CD4-positive, alpha-beta T cell treated with Interleukin-1 beta for 1 hour (primary cell): ENCODE results near the gene TTC23.

Experiments
- DNase-seq, 2 donors: peaks; one replicate each; pipeline ENCODE4 v3.0.0-alpha.2; 2020 to 2022

The TTC23 gene

DNA sequence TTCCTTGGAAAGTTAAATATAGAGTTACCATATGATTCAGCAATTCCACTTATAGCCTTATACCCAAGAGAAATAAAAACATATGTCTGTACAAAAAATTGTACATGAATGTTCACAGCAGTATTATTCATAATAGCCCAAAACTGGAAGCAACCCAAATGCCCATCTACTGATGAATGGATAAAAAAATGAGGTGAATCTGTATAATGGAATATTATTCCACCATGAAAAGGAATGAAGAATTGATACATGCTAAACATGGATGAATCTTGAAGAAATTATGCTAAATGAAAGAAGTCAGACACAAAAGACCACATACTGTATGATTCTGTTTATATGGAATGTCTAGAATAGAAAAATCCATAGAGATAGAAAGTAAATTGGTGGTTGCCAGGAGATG is 61.4 kb downstream of the TTC23 start:
- DNase-seq: no peak

DNA sequence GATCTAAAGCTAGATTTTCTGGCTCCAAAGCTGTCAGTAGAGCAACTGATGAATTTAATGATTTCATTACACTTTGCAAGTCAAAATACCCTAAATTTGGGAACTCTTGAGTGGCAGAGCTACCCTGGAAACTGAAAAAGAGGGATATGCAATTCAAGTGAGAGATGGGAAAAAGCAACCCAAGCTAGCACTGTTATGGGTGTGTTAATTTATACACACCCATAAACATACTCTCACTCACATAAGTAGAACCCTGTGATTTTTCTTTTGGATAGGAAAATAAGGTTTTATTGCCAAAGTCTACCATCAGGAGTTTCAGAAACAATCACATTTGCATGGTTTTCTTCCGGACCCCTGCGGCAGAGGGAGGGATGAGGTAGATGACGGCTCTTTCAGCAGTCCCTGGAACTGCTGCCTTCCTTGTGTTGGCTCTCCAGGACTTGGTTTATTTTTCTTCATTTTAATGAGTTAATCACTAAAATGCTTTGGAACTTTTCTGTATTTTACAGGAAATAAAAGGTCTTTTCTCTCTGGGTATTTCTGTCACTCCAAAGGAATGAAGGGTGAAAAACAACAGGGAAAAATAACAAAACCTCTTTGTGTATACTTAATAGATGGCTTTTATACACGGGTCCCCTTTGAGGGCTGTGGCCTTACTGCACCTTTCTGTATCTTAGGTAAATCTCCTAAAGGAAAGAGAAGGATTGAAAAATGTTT is 63.8 kb downstream of the TTC23 start:
- no peak for DNase-seq

DNA sequence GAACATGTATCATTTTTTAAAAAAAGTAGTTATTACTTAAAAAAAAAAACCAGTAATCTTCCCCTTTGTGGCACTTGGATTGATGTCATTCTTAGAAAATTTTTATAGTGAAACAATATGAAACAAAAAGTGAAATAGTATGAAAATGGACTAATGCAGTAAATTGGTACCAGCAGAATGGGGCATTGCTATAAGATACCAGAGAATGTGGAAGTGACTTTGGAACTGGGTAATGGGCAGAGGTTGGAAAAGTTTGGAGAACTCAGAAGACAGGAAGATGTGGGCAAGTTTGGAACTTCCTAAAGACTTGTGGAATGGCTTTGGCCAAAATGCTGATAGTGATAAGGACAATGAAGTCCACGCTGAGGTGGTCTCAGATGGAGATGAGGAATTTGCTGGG is 66.6 kb downstream of the TTC23 start:
- no peak for DNase-seq

DNA sequence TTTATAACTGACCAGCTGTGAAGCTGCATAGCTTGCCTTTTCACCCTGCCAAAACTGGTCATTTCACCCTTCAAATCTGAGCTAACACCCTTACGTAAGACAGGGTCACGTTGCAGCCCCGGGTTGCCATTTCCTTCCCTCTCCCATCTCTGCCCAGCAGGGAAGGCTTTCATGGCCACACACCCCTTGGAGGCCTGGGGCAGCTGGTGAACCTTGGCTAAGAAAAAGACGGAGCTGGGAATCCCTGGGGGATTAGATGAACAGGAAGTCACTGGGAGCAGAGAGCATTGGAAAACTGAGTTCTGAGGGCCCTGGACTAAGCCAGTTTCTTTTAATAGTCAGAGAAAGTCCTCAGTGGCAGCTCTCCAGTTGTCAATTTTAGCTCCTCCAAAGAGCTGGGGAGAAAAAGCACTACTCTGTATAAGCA is 67.8 kb downstream of the TTC23 start:
- DNase-seq: no peak

DNA sequence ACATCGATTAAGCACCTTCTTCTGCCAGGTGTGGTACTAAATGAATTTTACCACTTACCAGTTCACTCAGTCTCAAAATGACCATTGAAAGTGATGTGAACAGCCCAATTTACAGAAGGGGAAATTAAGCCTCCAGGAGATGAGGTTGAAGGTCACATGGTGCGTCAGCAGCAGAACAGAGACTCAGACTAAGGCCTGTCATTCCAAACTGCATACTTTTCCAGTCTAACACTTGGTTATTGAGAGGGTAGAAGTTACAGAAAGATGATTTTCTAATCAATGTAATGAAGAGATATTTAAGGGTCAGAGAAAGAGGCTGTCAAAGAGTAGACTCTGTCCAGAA is 68.4 kb downstream of the TTC23 start:
- DNase-seq: no peak

DNA sequence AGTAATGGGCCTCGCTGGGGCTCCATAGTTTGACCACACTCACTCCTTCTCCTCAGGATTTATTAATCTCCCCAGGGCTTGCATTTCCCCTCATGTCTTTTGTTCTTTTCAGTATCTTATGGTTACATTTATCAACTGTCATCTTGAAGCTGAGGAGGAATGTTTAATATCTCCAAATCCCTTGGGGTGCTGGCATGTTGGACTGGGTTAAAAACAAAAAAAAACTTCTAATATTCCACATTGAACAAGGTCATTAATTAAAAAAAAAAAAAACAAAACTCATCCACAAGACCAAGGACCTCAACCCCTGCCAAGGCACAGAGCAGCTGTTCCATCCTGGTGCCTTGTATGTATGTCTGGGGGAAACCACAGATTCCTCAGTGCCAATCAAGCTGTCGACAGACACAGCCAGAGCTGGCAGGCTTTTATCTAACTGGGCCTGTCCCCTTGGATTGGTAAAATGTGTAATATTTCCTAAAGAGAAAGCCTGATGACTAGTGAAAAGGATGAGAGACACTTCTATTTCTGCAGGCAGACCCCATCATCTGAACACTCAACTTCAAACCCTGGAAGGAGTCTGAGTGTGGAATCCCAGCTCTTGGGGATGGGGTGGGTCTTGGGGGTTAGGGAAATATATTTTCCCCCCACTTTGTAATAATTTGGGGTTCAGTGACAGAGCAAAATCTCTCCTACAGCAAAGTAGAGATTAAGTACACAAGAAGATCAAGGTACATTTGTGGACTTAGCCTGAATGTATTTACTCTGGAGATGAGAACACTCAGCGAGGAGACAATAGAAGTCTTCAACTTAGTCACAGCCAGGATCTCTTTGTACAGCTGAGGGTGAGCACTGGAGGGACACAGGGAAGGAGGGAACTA is 69.1 kb downstream of the TTC23 start:
- DNase-seq: no peak

DNA sequence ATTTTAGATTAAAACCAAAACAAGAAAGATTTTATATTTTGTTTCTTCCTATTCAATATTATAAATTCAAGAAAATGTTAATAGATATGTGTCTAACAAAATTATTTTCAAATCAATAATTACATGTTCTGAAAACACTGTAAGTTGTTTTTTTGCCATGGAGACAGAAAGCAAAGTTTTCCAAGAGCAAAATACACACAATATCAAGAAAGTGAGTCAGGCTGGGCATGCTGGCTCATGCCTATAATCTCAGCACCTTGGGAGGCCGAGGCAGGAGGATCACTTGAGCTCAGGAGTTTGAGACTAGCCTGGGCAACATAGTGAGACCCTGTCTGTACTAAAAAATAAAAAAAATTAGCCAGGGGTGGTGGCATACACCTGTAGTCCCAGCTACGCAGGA is 71.7 kb downstream of the TTC23 start:
- DNase-seq: no peak

DNA sequence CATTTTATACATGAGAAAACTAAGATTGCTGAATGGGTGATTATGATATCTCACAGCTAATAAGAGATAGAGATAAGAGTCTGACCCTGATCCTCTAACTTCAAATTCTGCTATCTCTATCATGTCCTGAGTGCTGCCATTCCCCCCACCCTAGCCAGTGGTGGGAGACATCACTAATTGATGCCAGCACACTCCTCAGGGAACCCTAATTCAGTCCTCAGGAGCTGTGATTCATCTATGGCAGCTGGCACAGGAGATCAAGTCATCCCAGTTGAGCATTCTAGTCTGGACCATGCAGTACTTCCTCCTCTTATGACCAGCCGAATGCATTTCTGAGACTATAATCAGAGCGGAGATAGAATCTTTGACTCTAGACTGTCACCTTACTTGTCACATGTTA is 72.6 kb downstream of the TTC23 start:
- no peak for DNase-seq

DNA sequence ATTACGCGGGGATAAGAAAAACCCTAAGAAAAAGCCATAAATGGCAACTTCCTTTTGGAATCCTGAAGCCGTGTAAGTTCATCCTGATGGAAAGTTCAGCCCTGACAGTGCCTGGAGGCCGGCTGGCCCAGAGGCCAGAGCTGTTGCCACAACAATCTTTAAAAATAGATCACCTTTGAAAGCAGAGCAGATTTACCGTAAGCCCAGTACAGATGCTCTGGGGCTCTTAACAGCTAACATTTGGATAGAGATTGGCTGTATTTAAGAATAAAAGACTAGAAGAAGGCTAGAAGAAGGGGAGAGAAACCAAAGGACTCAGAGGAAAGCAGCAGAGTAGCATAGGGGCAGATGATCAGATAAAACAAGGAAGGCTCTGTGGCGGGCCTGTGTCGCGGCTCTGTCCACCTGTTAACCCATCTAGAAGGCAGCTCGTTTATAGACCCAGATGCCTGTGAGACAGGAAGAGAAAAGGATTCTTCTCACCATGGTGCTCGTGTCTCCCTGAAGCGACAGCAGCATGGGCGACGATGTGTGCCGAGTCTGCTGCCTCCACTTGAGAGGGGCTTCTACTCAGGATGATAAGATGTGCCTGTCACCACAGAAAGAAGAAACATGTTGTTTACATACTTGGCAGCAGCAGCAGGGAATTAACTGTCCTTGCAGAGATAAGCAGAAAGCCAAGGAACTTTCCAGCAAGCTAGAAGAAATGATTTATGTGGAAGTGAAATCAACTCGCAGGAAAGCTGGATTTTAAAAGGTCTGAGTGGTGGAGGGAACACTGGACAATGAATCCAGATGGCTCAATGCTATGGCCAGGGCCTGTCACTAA is 74.6 kb downstream of the TTC23 start:
- no peak for DNase-seq

DNA sequence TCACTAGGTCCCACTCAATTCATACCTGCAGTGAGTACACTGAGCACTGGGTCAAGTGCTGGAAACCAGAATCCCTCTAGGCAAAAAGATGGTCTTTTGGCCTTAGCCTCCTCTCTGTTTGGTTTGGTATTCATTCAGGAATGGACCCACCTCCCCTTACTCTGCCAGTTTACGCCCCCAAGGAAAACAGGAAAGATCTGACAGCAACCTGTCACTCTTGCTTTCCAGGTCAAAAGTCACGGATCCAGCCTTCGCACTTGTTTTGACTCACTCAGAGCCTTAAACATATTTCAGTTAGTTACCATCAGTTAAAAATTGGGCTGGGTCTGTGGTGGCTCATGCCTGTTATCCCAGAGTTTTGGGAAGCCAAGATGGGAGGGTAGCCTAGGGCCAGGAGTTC is 76.4 kb downstream of the TTC23 start:
- no peak for DNase-seq

DNA sequence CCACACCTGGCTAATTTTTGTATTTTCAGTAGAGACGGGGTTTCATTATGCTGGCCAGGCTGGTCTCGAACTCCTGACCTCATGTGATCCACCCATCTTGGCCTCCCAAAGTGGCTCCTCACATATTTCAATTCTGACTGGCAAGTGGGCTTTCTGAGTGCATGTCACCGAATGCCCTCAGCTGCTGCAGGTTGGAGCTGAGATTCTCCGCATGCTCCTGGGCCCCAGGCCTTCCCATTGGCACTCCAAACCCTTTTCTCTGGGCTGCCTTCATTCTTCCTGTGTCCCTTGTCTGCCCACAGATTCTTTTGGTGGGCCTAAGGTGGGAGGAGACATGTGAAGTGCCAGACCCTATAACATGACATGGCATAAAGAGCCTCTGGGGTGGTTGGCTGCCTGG is 77.2 kb downstream of the TTC23 start:
- no peak for DNase-seq

DNA sequence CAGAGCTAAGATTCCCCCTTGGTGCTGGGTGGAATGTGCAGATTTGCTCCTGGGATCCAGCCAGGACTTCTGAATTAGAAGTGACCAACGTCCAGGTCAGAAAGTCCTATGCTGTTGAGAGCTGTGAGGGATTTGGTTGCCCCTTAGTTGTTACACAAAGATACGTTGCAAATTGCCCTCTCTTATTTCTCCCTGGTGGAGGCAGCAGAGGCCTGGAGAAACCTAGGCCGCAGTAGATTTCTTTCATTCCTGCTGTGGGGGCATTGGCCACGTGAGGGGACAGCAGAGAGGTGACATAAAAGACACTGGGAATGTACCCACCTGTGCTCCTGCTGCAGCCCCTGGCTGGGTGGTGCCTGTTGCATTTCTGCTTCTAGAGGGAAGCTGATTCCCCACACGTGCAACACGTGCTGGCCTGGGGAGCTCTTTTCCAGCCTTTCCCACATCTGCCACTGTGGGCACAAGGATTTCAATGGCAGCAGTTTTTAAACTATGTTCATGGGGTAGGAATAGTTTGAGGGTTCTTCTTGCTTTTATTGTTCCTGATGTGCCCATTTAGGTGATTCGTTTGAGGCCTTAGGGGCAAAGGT is 78.8 kb downstream of the TTC23 start:
- no peak for DNase-seq

DNA sequence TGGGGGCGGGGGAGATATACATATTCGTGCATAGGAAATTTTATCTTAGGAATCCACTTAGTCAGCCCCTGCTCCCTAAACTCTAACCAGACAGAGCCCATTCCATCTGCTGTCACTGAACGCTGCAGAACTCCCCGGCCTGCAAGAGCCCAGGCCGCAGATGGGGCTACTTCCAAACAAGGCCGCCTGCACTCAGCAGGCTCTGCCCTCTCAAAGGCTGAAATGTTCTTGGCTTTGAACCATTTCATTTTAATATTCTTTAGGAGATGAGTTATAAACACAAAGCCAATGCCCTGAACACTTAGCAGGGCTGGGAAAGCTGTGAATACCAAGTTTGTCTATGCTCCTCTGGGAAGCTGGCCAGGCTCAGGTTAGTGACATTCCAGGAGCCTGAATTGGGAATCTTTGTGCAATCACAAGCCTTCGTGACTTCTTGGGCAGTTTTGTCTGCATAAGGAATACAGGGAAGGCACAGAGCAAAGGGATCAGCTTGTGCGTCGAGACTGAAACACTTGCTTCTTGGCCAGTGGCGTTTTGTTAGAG is 79.5 kb downstream of the TTC23 start:
- DNase-seq: no peak

DNA sequence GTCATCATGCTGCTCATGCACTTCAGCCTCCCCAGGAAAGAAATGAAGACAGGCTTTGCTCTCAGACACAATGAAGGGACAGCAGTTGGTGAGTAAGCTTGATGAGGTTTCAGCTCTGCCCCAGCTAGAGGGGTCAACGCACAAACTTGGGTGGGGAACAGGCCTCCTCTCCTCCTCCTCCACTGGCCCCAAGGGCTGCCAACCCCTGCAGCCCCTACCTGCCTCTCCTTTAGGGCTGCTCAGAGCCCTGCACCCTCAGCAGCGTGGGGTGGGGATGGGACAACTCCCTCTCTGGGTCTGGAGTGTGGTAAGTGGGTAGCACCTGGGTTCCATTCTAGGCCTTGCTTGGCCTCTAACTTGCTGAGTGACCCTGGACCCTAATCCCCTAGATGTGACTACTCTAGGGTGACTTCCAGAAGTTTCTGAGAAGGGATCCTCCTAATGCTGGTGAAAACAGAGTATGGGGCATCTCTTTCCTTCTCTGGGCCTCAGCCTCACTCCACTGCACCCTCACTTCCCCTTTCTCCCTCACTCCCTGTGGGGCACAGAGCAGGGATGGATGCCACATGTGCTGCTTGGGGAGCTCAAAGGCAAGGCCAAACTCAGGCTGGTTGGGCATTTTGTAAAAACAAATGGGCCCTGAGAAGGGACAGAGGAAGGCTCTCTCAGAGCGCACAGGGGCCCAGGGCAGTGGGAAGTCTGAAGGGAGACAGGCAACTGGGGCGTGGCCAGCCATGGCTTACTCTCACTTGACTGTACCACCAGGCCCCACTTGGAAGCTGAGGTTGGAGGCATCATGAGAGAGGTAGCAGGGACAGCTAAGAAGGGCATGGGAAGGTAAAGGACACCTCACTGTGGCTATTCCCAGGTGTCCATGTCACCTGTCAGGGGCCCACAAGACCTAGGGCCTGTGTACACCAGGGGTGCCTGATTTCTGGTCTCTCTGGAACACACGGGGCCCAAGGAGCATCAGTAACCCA is 80.5 kb downstream of the TTC23 start:
- no peak for DNase-seq

DNA sequence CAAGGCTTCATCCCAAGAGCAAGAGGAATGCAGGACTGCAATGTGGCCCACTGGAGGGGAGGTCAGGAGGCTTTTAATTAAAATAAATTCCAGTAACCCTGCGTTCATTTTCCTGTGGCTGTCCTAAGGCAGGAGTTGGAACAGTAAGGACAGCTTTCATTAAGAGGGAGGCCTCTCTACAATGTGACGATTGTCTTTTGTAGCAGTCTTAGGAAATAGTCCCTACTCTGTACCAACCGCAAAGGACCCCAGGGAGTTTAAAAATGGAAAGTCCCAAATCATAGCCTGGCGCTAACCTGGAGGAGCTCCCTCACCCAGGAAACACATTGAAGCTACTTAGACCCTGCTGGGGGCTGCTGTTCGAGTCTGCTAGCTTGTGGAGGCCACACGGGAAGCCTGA is 81.7 kb downstream of the TTC23 start:
- DNase-seq: no peak

DNA sequence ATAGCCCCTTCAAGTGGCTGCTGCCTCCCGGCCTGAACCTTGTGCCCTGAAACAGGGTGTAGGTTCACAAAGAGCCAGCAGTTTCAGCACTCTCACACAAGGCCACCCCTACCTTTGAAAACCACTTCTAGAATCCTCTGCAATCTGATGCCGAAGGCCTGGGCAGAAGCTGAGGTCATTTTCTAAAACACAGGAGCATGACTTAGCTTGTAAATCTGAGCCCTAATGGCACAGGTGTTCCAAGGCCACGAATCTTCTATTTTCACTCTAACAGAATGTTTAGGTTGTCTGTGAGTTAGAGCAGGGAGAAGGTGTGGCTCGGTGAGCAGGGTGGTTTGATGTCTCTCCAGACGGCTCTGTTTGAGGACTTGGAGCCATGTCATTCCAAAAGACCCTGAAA is 82.2 kb downstream of the TTC23 start:
- DNase-seq: no peak

DNA sequence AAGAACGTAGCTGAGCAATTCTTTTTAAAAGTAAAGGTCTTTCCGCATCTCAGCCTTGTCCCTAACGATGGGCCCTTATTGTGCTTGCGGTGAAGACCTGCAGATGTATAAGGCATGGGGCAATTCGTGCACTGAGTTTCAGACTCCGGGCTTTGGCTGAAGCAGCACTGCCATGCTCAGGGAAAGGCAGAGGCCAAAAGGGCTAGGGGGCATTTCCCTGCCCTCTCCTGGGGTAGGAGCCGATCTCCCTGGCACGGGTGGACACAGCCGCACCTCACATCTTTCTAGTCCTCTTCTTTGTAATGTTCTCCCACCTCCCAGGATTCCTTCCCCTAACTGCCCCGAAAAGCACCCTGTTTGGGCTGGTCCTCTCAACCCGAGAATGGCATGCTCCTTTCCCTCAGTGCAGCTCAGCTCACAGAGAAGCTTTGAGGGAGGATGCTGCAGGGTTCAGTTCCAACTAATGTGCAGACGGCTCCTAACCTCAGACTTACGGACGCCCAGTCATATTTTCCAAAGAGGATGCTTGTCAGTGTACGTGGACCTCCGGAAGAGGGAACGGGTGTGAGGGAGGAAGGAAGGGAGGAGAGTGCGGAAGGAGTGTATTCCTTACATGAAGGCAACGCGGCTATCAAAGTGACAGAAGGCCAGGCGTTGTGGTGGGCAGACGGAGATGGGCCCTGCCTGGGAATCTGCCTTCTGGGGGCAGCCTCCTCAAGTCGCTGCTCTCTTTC is 83.3 kb downstream of the TTC23 start:
- DNase-seq: no peak

DNA sequence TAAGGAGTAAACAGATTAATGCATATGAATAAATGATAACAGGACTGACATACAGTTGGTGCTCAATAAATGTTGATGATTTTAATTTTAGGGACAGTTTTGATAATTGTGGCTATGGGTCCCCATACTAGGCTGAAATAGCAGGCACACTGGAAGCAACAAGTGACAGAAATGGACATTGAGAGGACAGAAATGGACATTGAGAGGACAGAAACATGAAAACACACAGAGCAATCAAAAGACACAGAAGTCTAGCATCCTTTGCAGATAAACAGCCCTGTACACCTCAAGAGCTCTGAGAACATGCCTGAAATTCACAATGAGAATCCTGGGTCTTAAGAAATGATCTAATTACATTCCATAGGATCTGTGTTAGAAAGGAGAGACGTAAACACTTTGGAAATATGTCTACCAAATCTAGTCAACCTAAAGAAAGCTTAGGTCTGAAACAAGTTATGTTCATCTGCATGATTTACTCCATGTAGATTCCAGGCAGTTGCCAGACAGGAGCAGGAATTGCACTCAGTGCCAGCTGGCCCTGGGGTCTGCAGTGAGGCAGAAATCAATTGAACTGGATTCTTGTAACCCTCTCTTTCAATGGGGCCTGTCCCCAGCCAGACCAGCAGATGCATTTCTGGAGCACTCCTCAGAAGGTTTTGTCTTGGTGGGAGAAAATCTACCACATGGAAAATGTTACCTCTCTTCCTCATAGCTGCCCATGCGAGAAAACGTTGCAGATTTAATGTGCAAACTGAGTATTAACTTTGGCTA is 84.2 kb downstream of the TTC23 start:
- DNase-seq: no peak

DNA sequence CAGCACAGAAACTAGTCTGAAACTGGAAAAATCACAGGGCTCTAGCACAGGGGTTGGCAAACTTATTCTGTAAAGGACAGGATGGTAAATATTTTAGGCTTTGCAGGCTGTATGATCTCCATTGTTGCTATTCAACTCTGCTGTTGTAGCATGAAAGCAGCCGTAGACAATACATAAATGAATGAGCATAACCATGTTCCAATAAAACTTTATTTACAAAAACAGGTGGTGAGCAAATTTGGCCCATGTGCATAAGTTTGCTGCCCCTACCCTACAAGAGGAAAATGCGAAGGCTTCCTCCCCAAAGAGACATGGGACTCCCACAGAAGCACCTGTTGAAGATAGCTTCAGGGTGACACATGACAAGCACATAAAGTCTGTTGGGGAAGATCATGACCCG is 85.3 kb downstream of the TTC23 start:
- DNase-seq: no peak
